H7 (cell line): ENCODE measurements around the gene GSE1. TPM values are rescaled to one million over a fixed set of nuclear protein-coding genes. Genes with fewer than 3 reads are reported as not detected.

Source experiments
- DNase-seq: peaks from one replicate; pipeline ENCODE4 v3.0.0; 2012
- H3K27me3 ChIP-seq: 2 replicates; pipeline ENCODE4 v1.6.0; 2011; ENCODE audit warnings: mild to moderate bottlenecking, low read length; ENCODE audit not compliant: control insufficient read depth, insufficient read depth
- H3K36me3 ChIP-seq: replicated peaks from 2 replicates; pipeline ENCODE4 v1.5.1; 2011; ENCODE audit warnings: low read length; ENCODE audit not compliant: control insufficient read depth, insufficient read depth
- H3K4me3 ChIP-seq: 2 replicates; pipeline ENCODE4 v1.5.1; 2011; ENCODE audit warnings: low read depth, mild to moderate bottlenecking, control low read depth, low read length, moderate library complexity; ENCODE audit not compliant: insufficient read depth
- total RNA-seq: library from RNA; depleted of rRNA; stranded (reverse); fragments of >200 nt; shearing (Covaris generic); gene quantifications from 2 replicates; pipeline ENCODE4 v1.2.3, GENCODE V29; 2014

Gene GSE1
- total RNA-seq, 1 experiment from 2014 or later: 52.5 TPM

- no peaks in the 10 kb centered on the region for H3K27me3 ChIP-seq
- H3K36me3 ChIP-seq: no peaks in the 10 kb centered on the region
- DNase-seq: no peak
- no peak overlapping the region for H3K4me3 ChIP-seq
These were observed 42.2 kb upstream of the GSE1 start for GRCh38 chr16:85570735-85571562.

- H3K4me3 ChIP-seq: no peak overlapping the region
- DNase-seq: no peak
- H3K27me3 ChIP-seq: no peaks in the 10 kb centered on the region
- H3K36me3 ChIP-seq: no peaks in the 10 kb centered on the region
These were observed 41.6 kb upstream of the GSE1 start for GRCh38 chr16:85571563-85571812.

GRCh38 chr16:85571813-85572619, 41.1 kb upstream of the GSE1 start:
- Histone ChIP-seq H3K36me3 (no peaks in the 10 kb centered on the region), H3K4me3 (no peak overlapping the region), H3K27me3 (no peaks in the 10 kb centered on the region)
- no peak for DNase-seq

- Histone ChIP-seq H3K36me3 (no peaks in the 10 kb centered on the region), H3K27me3 (no peaks in the 10 kb centered on the region), H3K4me3 (no peak overlapping the region)
- DNase-seq: no peak
These were observed 40.0 kb upstream of the GSE1 start for GRCh38 chr16:85573045-85573695.

- no peak overlapping the region for H3K4me3 ChIP-seq
- H3K27me3 ChIP-seq: no peaks in the 10 kb centered on the region
- DNase-seq: no peak
- no peaks in the 10 kb centered on the region for H3K36me3 ChIP-seq
These were observed 39.2 kb upstream of the GSE1 start for GRCh38 chr16:85573696-85574641.

GRCh38 chr16:85574672-85575475, 38.2 kb upstream of the GSE1 start:
- Histone ChIP-seq H3K27me3 (peaks cover 2% of the 10 kb centered on the region; the same call in 1 of the 2 replicates), H3K36me3 (no peaks in the 10 kb centered on the region), H3K4me3 (no peak overlapping the region)
- peak; percentile 83 for DNase-seq

- Histone ChIP-seq H3K4me3 (no peak overlapping the region), H3K36me3 (no peaks in the 10 kb centered on the region), H3K27me3 (peaks cover 4% of the 10 kb centered on the region; the same call in 1 of the 2 replicates)
- DNase-seq: no peak
These were observed 37.2 kb upstream of the GSE1 start for GRCh38 chr16:85575920-85576319.

GRCh38 chr16:85576944-85577343, 36.2 kb upstream of the GSE1 start:
- no peak for DNase-seq
- H3K36me3 ChIP-seq: no peaks in the 10 kb centered on the region
- H3K4me3 ChIP-seq: no peak overlapping the region
- H3K27me3 ChIP-seq: peaks cover 4% of the 10 kb centered on the region; the same call in 1 of the 2 replicates

GRCh38 chr16:85577899-85578598, 35.1 kb upstream of the GSE1 start:
- H3K4me3 ChIP-seq: no peak overlapping the region
- DNase-seq: peak; percentile 69
- peaks cover 4% of the 10 kb centered on the region; the same call in 1 of the 2 replicates for H3K27me3 ChIP-seq
- no peaks in the 10 kb centered on the region for H3K36me3 ChIP-seq

- Histone ChIP-seq H3K4me3 (no peak overlapping the region), H3K27me3 (peaks cover 4% of the 10 kb centered on the region; the same call in 1 of the 2 replicates), H3K36me3 (no peaks in the 10 kb centered on the region)
- peak; percentile 69 for DNase-seq
These were observed 34.5 kb upstream of the GSE1 start for GRCh38 chr16:85578599-85578948.

GRCh38 chr16:85579191-85579590, 33.9 kb upstream of the GSE1 start:
- peak; percentile 95 for DNase-seq
- peaks cover 4% of the 10 kb centered on the region; the same call in 1 of the 2 replicates for H3K27me3 ChIP-seq
- no peak overlapping the region for H3K4me3 ChIP-seq
- H3K36me3 ChIP-seq: no peaks in the 10 kb centered on the region

- H3K36me3 ChIP-seq: no peaks in the 10 kb centered on the region
- DNase-seq: no peak
- H3K27me3 ChIP-seq: peaks cover 7% of the 10 kb centered on the region; the same call in 1 of the 2 replicates
- no peak overlapping the region for H3K4me3 ChIP-seq
These were observed 33.1 kb upstream of the GSE1 start for GRCh38 chr16:85579923-85580580.
